Measurements from ENCODE around the gene SRGAP1.

The SRGAP1 gene

GRCh38 chr12:63982604-63983295 lies 138.2 kb downstream of the SRGAP1 start:
- DNase-seq (ENCODE audit: low spot score) = no peak
- TF ChIP-seq, protein P1, sequence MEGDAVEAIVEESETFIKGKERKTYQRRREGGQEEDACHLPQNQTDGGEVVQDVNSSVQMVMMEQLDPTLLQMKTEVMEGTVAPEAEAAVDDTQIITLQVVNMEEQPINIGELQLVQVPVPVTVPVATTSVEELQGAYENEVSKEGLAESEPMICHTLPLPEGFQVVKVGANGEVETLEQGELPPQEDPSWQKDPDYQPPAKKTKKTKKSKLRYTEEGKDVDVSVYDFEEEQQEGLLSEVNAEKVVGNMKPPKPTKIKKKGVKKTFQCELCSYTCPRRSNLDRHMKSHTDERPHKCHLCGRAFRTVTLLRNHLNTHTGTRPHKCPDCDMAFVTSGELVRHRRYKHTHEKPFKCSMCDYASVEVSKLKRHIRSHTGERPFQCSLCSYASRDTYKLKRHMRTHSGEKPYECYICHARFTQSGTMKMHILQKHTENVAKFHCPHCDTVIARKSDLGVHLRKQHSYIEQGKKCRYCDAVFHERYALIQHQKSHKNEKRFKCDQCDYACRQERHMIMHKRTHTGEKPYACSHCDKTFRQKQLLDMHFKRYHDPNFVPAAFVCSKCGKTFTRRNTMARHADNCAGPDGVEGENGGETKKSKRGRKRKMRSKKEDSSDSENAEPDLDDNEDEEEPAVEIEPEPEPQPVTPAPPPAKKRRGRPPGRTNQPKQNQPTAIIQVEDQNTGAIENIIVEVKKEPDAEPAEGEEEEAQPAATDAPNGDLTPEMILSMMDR (IDR thresholded peaks at IDR 0.05; ENCODE audit: extremely low read depth, missing control alignments) = no peak

DNA sequence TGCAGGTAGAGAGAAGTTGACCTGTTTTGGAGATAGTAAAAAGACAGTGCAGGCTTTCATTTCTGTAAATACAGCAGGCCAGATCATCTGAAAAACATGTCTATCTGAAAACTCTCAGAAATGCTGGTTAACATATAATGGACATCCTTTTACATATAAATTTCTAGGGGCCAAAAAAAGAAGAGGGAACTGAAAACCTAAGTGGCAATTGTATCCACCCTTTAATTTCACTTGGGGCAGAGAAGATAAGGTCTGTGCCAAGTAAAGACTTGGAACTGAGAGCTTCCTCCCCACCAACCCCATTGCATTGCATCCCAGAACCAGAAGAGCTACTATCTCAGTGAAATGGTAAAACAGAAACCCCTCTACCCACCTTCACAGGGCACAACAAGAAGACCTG lies 141.0 kb downstream of the SRGAP1 start:
- TF ChIP-seq, protein P1 (IDR thresholded peaks at IDR 0.05; ENCODE audit: extremely low read depth, missing control alignments) = no peak
- DNase-seq (ENCODE audit: low spot score) = no peak

DNA sequence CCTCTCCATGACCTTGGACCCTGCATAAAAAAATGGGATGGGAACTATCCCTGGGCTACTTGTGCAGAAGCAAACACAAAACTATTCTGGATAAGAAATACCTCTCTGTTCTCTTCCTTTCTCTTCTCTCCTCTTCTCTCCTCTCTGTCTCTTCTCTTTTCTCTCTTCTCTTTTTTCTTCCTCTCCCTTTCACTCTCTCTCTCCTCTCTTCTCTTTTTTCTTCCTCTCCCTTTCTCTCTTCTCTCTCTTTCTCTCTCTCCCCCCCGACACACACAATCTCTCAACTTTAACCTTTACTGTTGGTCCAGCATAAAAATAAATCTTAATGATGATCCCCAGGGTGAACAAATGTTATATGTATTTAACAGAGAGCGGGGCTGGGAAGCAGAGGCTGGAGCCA lies 141.4 kb downstream of the SRGAP1 start:
- no peak for DNase-seq (ENCODE audit: low spot score)
- TF ChIP-seq, protein P1 (IDR thresholded peaks at IDR 0.05; ENCODE audit: extremely low read depth, missing control alignments) = no peak

DNA sequence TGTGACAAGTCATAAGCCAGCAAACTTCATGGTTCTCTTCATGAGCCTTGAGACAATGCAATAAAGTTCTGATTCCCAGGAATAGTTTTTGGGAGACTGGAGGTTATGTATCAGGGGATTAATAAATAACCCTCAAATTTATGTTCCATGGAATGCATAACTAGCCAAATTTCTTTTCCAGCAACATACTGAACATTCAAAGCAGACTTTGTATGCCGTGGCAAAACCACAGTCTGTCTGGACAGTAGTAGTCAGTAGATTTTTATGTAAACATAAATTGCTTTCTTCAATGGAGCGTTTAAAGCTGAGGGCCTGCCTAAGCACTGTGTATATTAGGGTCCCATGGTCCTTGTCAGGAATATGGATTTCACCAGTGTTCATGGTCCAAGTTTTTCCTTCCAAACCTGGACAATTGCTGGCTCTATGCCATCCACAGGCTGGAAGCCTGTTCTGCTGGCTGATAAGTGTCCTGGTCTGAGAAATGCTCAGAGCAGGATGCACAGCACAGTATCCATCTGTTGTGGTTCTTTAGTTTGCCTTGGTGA lies 144.9 kb downstream of the SRGAP1 start:
- TF ChIP-seq, protein P1 (IDR thresholded peaks at IDR 0.05; ENCODE audit: extremely low read depth, missing control alignments) = no peak
- DNase-seq (ENCODE audit: low spot score) = no peak

- TF ChIP-seq, protein P1 (IDR thresholded peaks at IDR 0.05; ENCODE audit: extremely low read depth, missing control alignments) = no peak
- DNase-seq (ENCODE audit: low spot score) = no peak
These were observed 146.5 kb downstream of the SRGAP1 start for GRCh38 chr12:63990828-63991547.

DNA sequence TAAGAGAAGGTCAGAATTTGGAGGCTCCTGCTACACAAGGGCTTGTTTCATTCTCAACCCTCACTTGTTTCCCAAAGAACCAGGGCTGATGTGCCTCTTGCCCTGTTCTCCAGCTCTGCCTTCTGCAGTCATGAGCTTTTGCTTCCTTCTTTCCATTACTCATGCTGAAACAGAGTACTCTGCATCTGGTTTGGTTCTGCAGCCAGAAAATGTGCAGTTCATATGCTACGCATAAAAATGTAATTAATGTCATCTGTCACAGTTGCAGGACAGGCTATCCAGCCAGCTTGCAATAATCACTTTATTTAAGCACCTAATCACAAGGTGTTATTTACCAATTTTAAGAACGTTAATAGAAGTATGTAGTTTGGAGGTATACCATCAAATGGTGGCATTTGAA lies 150.2 kb downstream of the SRGAP1 start:
- TF ChIP-seq, protein P1 (IDR thresholded peaks at IDR 0.05; ENCODE audit: extremely low read depth, missing control alignments) = no peak

GRCh38 chr12:63995512-63995911 lies 151.0 kb downstream of the SRGAP1 start:
- TF ChIP-seq, protein P1 (IDR thresholded peaks at IDR 0.05; ENCODE audit: extremely low read depth, missing control alignments) = no peak
- no peak for DNase-seq (ENCODE audit: low spot score)

More for the DNA sequence above, 150.2 kb downstream of the SRGAP1 start:
- DNase-seq (ENCODE audit: low spot score) = no peak
